ENCODE results near the gene ADRB2. TPM values are rescaled to one million over a fixed set of nuclear protein-coding genes. Genes with fewer than 3 reads are reported as not detected.

The ADRB2 gene
- total RNA-seq, 1 experiment from 2014 or later, result 0.26 TPM

- Histone ChIP-seq H3K9ac (ENCODE audit: extremely low read depth, insufficient read length, low read length) (no peak overlapping the region), H3K23ac (ENCODE audit: insufficient read length, low read depth, low read length) (no peak overlapping the region)
Observed at GRCh38 chr5:148793261-148793660, 33.1 kb upstream of the ADRB2 start.

More at GRCh38 chr5:148793261-148793660, 33.1 kb upstream of the ADRB2 start:
- no peak overlapping the region for H4K91ac ChIP-seq (ENCODE audit: insufficient read length, low read depth, low read length)
- H2BK20ac ChIP-seq (ENCODE audit: low read depth, low read length, poor library complexity, severe bottlenecking), result no peak overlapping the region
- no peak overlapping the region for H2AFZ ChIP-seq (ENCODE audit: low read length)
- H3K79me1 ChIP-seq (ENCODE audit: insufficient read depth, low read depth, low read length, poor library complexity, severe bottlenecking), result no peaks in the 10 kb centered on the region
- H2AK5ac ChIP-seq (ENCODE audit: insufficient read length, low read length), result no peak overlapping the region
- no peaks in the 10 kb centered on the region for H3K4me1 ChIP-seq (ENCODE audit: insufficient read depth, low read length)
- H3K4me2 ChIP-seq (ENCODE audit: insufficient read depth, insufficient read length, low read length), result no peak overlapping the region
- H3K18ac ChIP-seq (ENCODE audit: insufficient read length, low read depth, low read length), result no peak overlapping the region
- no peak overlapping the region for H2BK5ac ChIP-seq (ENCODE audit: insufficient read length, low read length)
- DNase-seq, result no peak
- no peak for TF ChIP-seq CTCF (conservative IDR thresholded peaks at IDR 0.05)
- no peak overlapping the region for H3K4ac ChIP-seq (ENCODE audit: low read depth, low read length)
- H3K27me3 ChIP-seq (ENCODE audit: insufficient read depth, low read length), result no peaks in the 10 kb centered on the region
- no peak overlapping the region for H3T11ph ChIP-seq (ENCODE audit: low read length)
- no peak overlapping the region for H2BK12ac ChIP-seq (ENCODE audit: insufficient read length, low read depth, low read length)
- H3K14ac ChIP-seq (ENCODE audit: insufficient read depth, low read length), result no peak overlapping the region
- H2BK120ac ChIP-seq (ENCODE audit: low read depth, low read length, poor library complexity, severe bottlenecking), result no peak overlapping the region
- H3K27me3 Mint-ChIP-seq (ENCODE audit: low read depth), result peaks cover 1% of the 10 kb centered on the region; the same call in 1 of the 2 replicates
- H3K9me3 ChIP-seq (ENCODE audit: control insufficient read depth, low read depth, low read length), result no peaks in the 10 kb centered on the region
- H2BK15ac ChIP-seq (ENCODE audit: low read depth, low read length), result no peak overlapping the region
- no peaks in the 10 kb centered on the region for H4K20me1 ChIP-seq (ENCODE audit: control insufficient read depth, insufficient read depth, insufficient read length)
- no peaks in the 10 kb centered on the region for H3K9me3 Mint-ChIP-seq
- H3K4me1 Mint-ChIP-seq, result no peaks in the 10 kb centered on the region
- no peak overlapping the region for H3K56ac ChIP-seq (ENCODE audit: insufficient read length, low read depth, low read length)
- no peaks in the 10 kb centered on the region for H3K36me3 Mint-ChIP-seq (ENCODE audit: insufficient read depth in 1 of 3, low read depth in 3 of 3)
- H3K27ac ChIP-seq (ENCODE audit: insufficient read length, low read depth, low read length), result no peak overlapping the region
- no peak overlapping the region for H4K8ac ChIP-seq (replicated peaks; ENCODE audit: insufficient read length, low read depth, low read length)
- no peak overlapping the region; a peak in 1 of 7 replicates for H3K27ac Mint-ChIP-seq
- no peaks in the 10 kb centered on the region for H3K79me2 ChIP-seq (ENCODE audit: insufficient read depth, low read length)
- H3K23me2 ChIP-seq (ENCODE audit: insufficient read length, low read depth, low read length, poor library complexity, severe bottlenecking), result no peaks in the 10 kb centered on the region
- H3K4me3 Mint-ChIP-seq, result no peak overlapping the region
- no peak overlapping the region for H4K5ac ChIP-seq (ENCODE audit: insufficient read length, low read depth, low read length)

Measured in H9 (cell line).